ENCODE data around the gene SLC30A2.

The SLC30A2 gene

DNA sequence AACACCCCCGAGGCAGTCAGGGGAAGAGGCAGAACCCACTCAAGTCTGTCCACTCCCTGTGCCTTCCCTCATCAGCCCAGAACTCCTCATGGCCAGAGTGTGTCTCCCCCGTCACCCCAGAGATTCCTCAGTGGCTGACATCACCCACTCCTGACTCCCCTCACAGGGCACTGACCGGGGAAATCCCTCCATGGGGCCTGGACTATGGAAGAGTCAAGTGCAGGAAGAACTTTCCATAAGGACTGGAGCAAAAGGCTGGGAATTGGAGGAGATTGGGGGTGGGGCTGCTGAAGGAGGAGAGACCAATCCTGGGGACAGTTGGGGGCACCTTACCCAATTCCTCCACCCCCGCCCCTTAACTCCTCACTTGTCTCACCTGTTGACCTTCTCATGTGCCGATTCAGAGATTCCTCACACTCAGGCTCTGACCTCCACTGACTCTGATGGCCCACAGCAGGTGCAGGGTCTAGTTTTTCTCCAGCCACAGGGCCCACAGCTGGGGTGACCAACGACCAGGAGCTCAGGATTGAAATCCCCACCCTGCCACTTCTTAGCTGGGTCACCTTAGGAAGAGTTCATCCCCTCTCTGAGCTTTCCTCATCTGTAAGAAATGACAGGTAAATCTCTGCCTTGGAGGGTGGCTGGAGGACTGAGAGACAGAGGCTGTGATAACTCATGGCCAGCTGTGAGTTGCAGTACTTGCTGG is 24.8 kb downstream of the SLC30A2 start:
- no peak for DNase-seq

DNA sequence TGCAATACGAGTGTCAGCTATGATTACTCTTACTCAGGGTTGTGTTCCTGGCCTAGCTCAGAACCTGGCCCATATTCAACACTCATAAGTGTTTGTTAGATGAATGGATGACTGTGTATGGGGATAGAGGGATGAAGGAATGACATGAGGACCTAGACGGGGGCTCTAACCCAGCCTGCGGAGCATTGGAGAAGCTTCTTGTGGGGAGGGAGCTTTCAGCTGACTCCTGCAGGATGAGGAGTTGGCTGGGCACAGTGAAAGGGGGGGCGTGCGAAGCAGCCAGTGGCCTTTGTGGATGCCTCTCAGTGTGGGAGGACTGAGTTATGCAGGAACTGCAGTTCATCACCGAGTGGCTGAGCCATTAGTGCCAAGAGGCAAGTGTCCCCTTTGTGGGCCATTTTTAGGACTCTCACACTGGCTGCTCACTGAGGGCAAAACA is 25.6 kb downstream of the SLC30A2 start:
- DNase-seq = no peak

DNA sequence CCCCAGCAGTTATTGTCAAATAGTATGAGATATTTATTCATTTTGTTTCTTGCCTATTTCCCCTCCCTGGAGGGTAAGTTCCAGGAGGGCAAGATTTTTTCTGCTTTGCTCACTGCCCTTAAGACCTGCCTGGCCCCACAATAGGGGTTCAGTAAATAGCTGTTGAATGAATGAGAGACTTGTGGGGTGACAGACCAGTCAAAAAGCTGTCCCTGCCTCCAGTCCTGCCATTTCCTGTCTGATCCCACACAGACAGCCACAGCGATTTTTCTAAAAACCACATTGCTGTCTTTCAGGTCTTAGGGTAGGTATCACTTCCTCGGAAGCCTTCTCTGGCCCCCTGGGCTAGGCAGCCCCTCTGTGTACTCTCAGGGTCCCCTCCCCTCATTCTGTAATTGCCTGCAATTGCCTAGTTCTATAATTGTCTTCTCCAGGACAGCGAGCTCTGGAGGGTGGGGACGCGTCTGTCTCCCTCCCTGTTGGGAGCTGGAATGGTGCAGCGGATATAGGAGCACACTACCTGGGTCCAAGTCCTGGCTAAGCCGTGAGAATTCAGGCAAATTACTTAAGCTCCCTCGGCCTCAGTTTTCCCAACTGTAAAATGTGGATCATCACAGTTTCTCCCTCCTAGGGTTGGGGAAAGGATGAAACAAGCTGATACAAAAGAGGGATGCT is 26.1 kb downstream of the SLC30A2 start:
- peak; percentile 24 for DNase-seq

DNA sequence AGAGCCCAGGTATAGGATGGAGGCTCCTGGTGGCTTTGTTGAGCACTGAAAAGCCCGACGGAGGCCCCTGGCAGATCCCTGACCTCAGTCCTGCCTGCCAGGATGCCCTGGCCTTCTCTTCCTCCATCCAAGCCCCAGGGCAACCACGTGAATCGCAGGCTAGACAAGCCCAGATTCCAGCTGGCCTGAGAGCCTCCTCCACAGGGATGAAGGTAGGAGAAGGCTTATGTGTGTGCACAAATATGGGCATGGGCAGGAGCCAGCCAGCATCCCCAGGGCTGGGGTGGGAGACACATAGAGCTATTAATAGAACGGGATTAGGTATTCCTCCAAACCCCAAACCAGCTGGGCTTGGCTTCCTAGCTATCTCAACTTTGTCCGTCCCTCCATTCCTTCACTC is 28.3 kb downstream of the SLC30A2 start:
- DNase-seq = no peak

DNA sequence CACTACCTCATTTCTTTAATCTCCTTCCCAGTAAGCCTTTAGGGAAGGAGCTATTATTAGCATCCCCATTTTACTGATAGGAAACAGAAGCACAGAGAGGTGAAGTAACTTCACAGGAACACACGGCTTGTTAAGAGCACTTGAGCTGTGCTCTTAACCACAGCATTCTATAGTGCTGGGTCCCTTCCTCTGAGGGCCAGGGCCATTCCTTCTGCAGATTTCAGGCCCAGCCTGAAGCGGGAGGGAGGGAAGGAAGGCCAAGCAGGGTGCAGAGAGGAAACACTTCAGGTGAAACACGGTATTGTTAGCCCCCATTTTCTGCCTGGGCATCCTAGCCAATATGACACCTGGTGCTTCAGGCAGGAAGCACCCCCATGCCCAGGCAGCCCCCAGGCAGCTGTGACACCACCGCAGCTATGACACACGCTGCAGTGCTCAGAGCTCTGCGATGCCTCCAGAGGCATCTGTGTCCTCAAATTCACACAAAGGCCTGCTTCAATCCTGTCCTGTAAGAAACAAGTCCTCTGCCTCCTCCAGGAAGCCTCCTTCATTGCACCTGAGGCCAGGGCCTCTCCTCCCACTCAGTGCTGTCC is 28.9 kb downstream of the SLC30A2 start:
- DNase-seq = no peak

DNA sequence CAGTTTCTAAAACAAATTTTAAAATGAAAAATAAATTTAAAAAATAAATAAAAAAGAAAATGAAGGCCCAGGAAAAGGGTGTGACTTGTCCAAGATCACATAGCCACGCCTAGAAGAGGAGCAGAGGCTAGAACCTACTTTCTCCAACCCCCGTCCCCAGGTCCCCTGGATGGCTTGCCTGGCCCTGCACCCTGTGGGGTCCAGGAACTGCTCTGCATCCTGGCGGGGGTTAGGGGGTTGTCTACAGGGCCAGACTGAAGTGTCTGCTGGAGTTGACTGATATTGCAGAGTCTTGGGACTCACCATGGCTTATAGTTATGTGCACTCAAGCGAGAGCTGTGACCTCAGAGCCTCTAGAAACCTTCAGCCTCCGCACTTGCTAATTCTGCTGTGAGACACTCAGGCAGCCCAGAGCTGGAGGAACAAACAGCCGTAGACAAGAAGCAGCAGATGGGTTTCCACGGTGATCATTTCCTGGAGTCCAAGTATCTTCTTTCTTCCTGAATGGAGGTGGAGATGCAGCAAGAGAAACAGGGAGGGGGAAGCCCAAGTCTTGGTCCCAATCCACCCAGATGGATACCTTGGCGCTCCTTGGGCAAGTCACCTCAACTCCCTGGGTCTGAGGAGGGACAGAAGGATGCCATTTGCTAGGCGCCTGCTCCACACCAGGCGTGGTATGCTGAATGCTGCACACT is 29.5 kb downstream of the SLC30A2 start:
- no peak for DNase-seq

DNA sequence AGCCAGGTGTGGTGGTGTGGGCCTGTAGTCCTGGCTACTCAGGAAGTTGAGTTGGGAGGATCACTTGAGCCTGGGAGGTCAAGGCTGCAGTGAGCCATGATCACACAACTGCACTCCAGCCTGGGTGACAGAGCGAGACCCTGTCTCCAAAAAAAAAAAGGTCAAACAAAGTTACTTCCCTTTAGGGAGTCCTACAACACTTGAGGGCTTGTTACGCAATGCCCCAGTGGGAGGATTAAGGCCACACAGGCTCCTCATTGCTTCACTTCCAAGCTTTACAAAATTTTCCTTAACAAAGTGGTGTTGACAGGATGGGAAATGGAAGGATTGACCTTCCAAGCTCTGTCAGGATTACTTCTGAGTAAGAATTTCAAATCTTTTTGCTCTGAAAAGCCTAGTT is 30.6 kb downstream of the SLC30A2 start:
- no peak for DNase-seq

DNA sequence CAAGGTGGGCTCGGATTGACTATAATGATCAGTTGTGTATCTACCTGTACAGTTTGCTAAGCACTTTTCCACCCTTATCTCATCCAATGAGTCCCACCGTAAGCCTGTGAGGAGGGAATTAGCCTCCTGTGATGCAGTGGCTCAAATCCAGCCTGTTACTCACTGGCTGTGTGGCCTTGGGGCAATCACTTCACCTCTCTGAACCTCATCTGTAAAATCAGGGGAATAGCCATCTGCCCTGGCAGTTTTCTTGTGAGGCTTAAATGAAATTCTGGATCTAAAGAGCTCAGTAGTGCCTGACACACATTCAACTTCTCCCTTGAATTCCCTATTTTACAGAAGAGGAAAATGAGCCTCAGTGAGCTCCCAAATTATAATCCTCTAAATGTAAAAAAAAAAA is 31.7 kb downstream of the SLC30A2 start:
- no peak for DNase-seq

DNA sequence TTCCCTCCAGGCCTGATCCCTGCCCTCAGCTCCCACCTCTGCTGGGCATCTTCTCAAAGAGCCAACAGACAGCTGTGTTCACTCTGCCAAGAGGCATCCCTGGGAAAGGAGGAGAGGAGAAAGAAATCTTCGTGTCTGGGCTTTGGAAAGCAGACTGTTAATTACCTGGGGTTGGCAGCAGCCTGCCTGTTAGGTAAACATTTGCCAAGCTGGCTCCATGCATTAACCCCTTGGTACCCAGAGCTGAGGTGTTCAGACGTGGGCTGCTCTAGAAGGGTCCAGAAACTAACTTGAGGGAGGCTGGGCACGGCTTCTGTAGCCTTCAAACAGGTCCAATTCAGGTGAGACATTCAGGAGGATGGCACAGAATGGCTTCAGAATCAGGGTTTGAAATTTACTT is 33.1 kb downstream of the SLC30A2 start:
- no peak for DNase-seq

DNA sequence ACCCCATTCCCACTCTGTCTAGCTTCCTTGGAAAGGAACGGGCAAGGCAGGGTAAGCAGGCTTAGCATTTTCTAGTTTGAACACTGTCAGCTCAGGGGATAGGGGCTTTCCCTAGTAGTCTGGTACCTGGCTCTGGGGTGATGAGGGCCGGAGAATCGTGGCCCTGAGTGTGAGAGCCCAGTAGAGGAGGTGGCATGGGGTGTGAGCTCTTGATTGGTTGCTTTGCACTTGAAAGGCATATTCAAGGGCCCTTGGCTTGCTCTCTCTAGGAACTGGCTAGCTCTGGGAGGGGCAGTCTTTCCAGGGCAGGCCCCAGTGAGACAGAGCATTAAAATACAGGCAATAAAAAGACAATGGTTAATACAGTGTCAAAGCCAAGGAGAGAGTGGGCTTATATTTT is 35.1 kb downstream of the SLC30A2 start:
- DNase-seq = no peak

DNA sequence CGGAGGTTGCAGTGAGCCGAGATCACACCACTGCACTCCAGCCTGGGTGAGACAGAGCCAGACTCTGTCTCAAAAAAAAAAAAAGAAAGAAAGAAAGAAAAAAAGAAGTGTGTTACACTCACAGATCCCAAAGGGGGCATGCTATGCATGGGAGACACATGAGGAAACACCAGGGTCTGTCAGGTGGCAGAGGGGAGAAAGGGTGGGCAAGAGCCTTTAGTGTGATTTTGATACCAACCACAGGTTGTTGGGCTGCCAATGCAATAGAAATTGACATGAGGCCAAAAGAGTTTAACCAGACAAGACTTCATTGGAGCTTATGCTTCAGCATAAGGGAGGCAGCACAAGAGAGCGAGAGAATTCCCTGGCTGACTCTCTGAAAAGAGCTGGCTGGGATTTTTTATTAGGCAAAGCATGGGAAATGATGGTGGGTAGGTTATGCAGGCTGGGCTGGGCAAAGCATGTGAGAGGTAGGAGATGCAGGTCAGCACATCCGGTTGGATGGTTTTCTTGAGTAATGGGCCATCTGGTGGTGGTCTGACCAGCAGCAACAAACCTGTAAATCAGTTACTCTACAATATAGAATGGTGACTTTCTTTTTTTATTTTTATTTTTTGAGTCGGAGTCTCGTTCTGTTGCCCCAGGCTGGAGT is 36.0 kb downstream of the SLC30A2 start:
- no peak for DNase-seq

DNA sequence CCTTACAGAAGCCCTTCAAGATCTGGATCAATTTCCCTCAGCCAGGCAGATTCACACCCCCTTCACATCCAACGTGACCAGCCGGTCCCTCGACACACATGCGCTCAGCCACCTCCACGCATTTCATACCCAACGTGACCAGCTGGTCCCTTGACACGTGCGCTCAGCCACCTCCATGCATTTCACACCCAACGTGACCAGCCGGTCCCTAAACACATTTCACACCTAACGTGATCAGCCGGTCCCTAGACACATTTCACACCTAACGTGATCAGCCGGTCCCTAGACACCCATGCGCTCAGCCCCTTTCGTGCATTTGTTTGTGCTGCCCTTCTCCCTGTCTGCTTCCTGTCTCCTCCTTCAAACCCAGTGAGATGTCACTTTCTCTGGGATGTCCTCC is 39.2 kb downstream of the SLC30A2 start:
- no peak for DNase-seq

DNA sequence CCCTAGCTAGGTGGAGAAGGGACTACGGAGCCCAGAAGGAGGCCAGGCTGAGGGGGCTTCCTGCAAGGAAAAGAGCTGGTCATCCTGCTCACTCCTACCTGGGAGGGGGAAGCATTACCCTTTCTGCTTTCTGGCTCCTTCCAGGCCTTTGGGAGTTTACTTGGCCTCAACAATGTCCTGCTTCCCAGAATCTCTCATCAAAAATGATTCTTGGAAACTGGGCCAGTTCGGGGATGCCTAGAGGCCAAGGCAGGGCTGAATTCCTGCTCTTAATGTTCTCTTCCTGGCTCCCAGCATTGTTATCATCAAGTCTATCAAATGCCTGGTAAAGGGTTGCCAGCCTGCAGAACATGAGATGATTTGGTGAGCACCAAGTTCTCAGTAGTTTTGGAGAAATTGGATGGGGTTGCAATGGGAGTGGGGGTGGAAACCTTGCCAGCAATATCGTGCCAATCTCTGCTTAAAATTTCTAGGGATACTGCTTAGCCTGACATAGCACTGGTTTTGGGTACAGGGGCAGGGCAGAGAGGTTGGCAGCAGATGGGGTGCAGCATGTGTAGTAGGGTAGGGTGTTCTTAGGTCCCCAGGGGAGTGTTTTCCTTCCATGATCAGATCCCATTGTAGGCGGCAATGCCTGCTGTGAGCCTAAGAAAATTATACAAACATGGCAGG is 40.3 kb downstream of the SLC30A2 start:
- no peak for DNase-seq

DNA sequence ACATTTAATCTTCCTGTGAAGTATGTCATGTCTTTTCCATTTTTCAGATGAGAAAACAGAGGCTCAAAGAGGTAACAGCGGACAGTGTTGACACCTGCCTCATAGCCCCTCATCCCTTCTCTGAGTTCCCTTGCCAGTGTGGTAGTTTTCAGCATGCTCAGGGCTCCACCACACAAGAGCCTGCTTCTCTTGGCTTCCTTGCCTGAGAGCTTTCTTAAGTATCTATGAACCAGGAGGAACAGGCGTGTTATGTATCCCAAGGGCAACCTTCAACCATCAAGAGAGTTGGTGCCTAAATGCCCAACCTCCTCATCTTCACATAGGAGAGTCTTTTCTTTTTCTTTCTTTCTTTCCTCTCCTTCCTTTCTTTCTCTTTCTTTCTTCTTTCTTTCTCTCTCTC is 42.2 kb downstream of the SLC30A2 start:
- DNase-seq = no peak

DNA sequence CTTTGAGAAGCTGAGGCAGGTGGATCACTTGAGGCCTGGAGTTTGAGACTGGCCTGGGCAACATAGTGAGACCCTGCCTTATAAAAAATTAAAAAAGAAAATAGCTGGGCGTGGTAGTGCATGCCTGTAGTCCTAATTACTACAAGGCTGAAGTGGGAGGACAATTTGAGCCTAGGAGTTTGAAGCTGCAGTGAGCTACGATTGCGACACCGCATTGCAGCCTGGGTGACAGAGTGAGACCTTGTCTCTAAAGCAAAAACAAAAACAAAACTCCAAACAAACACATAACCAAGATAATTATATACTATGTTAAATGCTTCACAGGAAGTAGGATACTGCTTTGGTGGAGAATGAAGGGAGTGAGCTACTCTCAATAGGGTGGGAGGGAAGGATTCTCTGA is 42.7 kb downstream of the SLC30A2 start:
- DNase-seq = no peak

DNA sequence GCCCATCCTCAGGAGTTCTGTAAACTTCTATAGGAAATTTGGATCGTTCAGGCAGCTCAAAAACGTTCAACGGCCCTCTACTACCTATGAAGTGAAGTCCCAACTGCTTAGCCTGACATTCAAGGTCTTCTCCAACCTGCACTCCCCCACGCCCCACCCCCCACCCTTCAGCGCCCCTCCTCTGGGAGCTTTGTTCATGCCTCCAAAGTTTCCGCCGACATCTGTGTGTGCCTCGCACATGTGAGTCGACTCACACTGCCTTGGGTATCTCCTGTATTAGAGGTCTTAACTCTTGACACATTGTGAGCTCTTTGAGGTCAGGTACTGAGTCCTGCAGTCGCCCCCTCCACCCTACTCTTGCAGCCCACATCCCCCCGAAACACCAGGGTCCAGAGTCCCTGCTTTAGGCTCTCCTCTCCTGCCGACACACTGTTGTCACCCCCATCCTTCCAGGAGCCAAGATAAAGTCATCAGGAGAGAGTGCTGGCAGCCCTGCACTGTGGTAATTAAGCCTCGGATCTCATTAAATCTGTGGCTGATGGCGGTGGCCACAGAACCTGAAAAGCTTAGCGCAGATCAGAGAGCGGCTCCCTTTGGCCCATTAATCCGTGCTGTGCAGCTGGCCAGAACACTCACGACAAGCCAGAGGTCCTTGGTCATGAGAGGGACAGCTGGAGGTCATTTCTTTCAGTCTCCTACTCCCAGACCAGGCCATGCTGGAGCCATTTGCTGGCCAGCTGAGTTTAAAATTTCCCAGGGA is 46.7 kb downstream of the SLC30A2 start:
- no peak for DNase-seq

DNA sequence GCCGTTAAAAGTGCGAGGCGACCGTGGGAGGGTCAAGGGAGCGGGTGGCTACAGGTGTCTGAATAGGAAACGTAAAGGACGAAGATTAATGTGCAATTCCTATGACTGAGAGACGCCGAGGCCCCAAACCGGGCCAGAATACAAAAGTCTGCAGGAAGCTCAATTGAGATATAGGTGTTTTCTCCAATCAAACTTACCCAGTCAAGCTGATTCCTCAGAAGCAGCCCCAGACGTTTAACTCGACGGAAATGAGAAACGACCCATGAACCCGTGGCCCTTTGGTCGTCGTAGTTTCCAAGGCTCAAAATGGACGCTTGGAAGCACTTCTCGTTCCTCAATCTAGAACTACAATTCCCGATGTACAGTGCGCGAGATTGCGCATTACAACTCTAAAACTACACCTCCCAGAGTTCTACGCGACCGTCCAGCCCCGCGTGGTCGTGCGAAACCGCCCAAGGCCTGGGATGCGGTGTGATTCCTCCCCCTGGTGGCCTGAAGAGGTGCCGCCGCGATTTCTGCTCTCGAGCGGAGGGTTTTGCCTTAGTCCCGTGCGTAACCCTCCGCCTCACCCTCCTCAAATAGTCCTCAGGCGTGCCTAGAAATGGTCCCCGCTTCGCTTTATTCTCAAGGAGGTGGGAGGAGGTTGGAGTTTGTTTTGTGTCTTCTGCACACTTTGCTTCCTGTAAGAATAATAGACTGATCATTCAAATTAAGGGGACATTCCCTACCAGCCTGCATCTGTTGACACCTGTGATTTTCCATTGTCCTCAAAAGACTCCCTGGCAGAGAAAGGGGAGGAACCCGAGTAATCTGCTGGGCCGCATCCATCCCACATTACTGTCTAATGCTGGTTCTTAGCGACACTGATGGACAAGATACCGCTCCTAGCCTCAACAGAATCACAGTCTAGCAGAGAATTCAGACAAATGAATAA is 47.8 kb downstream of the SLC30A2 start, which contains the start of gene PAFAH2:
TSS of gene PAFAH2 (minus strand) at position 236 of the 934 bp plus-strand sequence. CDS start 7,247 bp downstream, outside the sequence.
- DNase-seq = peak; percentile 95

DNA sequence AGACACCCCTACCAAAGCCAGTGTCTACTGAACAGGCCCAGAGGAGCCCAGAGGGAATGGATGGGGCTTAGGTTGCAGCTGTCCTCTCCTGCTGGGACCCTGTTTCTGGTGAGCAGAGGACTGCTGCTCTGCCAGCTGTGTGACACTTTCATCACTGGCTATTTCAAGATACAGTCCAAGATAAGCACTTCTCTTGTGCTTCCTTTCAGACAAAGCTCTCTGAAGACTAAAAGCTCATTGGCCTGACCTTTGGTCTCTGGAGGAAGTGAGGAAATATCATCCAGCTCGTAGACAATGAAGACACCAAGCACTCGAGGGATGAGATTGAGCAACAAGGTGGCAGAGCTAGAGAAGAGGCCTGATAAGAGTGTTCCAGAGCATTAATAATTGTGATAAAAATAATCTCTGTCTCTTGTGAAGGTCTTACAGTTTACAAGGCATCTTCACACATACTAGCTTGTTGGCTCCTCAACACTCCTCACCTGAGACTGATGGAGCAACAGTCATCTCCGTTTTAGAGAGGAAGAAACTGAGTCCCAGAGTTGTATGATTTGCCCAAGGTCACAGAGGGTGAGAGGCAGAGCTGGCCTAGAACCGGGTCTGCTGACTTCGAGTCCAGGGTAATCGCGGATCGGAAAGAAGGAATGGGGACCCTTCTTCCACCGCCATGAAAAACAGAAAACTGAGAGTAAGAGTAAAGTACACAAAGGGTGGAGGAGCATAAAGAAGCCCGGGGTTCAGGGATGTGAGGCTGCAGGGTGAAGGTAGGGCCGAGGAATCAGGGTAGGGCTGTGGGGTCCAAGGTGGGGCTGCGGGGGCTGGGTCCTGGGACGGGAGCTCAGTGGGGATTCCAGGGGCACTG is 48.7 kb downstream of the SLC30A2 start:
- DNase-seq = no peak

DNA sequence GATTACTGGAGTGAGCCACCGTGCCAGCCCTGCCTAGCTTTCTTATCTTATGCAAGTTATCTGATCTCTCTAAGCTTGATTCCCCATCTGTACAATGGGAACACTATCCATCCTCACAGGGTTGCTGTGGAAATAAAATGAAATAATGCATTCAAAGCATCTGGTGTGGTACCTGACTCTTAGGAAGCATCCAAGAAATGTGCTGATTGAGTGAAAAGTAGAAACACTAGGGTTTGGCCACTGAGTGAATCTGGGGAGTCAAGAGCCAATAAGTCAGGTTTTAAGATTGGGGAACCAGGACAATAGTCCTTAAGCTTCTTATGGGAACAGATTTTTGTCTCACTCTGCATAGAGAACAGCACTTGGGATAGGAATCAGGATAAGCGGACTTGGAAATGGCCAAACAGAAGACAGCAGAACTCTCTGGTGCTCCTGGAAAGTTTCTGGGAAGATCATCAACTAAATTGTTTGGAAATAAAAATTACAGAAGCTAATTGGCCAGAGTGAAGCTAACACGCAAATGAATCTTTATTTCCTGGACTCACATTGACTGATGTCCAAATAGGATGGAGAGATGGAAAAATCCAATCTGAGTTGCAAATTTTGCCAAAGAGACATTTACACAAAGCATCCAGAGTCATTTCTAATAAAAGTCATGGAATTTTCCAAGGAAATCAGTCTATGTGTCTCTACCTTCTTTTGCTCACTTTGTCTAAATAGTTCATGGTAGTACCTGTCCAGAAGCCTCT is 51.3 kb downstream of the SLC30A2 start:
- no peak for DNase-seq

Measured in T1000 (cell line).